GM19438 (cell line): Measurements from ENCODE around the gene OR13J1.

Experiments used
- ATAC-seq: cut with Tn5 transposase; IDR thresholded peaks from one replicate; pipeline ENCODE4 v1.9.1; 2021; ENCODE audit warnings: low read depth; ENCODE audit not compliant: unreplicated experiment

OR13J1 gene

DNA sequence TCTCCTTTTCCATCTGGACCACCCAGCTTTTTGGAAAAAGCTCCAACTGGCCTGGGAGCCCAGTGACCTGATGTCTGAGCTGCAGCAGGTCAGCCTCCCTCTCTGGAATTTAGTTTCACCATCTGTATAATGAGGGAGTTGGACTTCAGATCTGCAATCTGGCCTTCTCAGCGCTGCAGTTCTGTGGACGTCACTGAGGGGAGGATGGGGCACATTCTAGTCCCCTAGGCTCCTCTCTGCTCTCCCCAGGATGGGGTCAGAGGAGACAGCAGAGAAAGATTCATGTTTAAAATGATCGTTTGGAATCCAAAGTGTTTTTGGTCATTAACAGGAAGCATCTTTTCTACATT is 10.2 kb downstream of the OR13J1 start:
- ATAC-seq: no peak

DNA sequence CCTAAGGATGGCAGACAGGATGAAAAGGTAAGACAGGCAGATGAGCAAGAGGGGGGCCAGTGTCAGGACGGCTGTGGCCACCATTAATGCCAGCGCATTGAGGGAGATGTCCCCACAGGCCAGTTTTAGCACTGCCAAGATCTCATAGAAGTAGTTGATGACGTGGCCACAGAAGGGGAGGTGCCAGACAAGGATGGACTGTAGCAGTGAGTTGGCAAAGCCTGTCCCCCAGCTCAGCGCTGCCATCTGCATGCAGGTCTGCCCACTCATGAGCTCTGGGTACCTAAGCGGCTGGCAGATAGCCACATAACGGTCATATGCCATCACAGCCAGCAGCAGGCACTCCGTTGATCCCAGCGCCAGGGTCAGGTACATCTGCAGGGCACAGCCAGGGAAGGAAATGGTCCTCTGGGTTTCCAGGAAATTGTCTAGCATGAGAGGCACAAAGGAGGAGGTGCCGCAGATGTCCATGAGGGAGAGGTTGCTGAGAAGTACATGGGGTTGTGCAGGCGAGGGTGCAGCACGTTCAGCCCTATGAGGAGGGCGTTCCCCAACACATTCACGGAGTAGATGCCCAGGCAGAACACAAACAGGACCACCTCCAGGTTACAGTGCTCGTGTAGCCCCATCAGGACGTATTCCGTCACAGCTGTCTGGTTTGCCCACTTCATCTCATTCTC is 10.8 kb downstream of the OR13J1 start:
- ATAC-seq: no peak

DNA sequence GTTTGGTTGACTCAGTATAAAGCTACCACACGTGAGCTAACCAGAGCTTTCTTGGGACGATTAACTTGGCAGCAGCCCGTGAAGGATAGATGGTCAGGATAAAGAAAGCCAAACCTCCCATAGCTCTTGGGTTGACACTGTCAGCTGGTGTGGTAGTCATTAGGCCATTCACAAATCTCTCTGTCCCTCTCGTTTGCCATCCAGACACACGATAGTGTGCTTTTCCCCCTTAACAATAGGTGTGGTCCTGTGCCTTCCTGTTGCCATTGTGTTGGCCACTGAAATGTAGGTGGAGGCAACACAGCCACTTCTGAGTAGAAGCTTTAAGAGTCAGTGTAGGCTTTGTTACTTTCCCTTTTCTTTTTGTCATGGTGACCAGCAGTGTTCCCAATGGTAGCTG is 11.7 kb downstream of the OR13J1 start:
- ATAC-seq: no peak

DNA sequence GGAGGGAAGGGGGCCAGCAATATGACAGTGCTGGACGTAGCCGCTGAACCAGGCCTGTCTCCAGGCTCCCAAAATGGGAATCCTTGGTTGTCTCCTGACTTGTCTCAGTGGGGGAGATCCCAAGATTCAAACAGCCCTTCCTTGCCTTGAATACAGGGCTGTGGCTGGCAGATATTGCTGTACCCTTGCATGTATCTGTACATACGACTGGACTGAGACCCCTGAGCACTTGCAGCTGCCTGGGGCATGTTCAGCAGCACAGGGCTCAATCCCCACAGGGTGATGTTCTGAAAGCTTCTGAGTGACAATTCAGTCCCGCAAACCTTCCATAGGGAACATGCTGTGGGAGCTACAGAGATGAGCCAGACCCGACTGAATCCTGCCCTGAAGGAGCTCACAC is 13.3 kb downstream of the OR13J1 start:
- ATAC-seq: no peak

DNA sequence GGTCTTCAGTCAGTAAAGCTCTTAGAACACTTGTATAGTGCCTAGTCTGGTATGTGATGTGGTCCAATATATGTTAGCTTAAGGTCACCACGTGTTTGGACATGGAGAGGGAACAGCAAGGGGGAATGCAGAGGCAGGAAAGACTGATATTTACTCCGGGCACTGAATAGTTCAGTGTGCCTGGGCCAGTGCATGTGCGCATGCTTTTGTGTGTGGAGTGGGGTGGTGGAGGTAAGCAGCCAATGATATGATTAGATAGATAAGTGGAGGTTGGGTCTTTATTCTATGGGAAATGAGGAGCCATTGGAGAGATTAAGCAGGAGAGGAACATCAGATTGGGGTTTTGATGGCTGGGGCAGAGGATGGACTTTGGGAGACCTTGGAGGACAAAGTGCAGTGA is 14.0 kb downstream of the OR13J1 start:
- no peak for ATAC-seq

DNA sequence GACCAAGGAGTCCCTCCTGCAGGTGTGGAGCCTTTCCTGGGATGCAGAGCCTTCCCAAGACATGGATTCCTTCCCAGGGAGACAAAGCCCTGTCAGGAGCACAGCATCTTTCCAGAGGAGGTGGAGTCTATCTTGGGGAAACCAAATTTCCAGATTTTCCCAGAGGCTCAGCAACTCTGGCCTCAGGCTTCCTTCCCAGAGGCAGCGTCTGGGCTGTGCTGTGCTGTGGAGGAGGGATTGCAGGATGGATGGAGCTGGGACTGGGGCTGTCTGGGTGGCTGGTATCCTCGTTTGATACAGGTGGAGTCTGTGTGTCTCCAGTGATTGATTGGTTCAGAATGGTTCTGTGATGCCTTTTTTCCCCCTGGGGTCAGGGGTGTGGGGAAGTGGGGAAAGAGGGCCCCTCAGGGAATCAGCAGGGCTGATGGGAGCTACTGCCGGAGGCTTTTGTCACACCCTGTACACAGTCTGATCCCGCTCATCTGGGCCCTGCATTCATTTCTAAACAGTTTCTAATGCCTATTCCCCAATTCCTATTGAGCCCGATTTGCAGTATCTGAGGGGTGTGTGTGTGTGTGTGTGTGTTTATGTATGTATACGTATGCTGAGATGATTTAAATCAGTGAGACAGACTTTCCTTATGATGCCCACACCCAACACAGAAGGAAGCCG is 16.0 kb downstream of the OR13J1 start:
- no peak for ATAC-seq

DNA sequence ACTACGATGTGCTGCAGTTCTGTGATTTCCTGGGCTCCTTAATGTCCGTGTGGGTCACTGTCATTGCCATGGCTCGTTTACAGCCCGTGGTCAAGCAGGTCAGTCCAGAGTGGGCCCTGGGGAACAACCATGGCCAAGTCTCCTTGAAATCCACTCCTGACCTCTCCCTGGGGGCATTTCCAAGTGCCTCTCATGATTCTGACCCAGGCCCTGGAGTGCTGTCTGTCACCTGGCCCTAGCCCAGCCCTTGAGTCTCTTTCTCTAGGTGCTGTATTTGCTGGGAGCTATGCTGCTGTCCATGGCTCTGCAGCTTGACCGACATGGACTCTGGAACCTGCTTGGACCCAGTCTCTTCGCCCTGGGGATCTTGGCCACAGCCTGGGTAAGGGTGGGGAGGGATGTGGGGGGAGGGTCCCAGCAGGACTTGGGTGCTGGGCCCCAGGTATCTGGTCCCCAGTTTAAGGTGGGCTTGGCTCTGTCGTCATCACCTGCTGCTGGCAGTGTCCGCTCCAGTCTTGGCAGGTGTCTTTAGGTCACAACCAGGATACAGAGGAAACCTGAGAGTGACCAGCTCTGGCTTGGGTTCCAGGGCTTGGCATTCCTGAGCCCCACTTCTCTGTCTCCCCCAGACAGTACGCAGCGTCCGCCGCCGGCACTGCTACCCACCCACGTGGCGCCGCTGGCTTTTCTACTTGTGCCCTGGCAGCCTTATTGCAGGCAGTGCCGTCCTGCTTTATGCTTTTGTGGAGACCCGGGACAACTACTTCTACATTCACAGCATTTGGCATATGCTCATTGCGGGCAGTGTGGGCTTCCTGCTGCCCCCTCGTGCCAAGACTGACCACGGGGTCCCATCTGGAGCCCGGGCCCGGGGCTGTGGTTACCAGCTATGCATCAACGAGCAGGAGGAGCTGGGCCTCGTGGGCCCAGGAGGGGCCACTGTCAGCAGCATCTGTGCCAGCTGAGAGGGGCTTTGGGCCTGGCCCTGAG is 17.0 kb downstream of the OR13J1 start:
- no peak for ATAC-seq

DNA sequence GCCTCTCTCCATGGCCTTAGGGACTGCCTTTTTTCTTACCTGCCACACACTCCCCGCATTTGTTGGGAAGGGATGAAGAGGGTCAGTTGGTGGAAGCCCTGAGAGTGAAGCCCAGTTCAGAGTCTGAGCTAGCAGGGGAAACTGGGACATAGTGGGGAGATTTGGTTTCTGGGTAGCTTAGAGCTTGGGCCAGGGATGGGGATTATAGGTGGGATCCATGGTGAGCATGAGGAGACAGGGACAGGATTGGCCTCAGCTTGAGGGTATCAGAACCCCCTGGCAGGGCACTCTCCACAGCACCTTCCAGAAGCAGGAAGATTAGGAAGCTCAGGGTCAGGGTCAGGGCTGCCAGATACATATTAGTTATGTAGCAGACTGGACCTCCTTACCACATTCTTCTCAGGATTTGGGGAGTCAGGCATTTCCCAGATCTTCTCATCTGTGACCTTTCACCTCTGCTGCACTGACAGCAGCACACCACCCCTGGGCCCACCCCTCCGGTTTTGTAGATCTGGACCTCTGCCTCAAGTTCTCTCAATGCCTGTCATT is 17.9 kb downstream of the OR13J1 start:
- ATAC-seq: no peak

DNA sequence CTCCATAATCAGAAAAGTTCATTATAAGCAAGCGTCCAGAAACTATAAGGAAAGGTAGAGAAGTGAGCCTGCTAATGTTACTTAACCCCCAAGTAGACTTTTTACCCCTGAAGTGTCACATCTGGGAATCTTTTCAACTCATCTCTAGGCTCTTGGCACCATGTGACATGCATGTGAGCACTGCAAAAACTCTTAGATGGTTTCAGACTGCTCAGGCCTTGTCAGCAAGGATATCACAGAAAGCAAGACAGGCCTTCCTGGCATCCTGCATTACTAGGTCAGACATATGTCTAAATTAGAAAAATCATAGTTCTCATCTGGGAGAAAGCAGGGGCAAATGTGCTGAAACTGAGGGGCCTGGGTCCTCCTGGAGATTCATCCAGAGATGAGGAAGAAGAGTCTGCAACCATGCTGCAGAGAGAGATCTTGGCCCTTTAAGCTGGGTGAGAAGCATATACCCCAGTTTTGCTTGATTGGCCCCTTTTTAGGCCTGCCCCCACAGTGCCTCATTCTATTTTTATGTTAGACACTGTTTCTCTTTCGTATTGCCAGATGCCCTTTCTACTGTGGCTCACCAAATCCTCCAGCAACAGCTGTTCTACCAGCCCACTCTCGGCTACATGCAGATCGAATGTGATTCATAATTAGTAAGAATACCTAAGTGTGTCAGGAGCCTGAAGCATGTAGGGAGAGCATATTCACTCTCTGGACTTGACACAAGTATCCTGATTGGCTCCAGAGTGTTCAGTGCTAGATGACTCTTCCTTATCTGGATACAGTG is 22.2 kb downstream of the OR13J1 start:
- peak; percentile 89 for ATAC-seq

DNA sequence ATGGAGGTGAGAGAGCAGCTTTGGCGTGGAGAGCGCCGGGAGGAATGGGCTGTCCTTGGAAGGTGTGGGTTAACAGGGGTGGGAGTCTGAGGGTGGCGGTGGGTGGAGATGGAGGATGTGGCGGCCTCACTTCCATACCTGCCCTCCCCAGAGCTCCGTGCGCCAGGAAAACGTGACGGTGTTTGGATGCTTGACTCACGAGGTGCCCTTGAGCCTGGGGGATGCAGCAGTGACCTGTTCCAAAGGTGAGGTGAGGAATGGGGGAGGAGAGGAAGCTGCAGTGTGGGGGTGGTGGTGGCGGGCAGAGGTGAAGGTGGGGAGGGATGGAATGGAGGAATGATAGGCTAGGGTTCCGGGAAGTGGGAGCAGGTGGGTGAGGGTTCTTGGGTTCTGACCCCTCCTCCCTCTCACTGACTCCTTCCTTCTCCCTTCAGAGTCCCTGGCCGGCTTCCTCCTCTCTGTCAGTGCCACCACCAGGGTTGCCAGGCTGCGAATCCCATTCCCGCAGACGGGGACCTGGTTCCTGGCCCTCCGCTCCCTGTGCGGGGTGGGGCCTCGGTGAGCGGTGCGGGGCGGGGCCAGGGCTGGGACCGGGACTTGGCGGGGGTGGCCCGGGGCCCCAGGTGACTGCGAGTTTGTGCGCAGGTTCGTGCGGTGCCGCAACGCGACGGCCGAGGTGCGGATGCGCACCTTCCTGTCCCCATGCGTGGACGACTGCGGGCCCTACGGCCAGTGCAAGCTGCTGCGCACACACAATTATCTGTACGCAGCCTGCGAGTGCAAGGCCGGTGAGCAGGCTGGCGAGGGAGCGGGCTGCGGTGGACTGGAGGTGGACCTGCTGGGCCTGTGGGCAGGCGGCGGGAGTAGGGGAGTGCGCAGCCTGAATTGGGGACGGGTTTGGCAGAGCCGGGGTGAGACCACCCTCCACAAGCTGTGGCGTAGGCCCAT is 24.1 kb downstream of the OR13J1 start:
- ATAC-seq: no peak

DNA sequence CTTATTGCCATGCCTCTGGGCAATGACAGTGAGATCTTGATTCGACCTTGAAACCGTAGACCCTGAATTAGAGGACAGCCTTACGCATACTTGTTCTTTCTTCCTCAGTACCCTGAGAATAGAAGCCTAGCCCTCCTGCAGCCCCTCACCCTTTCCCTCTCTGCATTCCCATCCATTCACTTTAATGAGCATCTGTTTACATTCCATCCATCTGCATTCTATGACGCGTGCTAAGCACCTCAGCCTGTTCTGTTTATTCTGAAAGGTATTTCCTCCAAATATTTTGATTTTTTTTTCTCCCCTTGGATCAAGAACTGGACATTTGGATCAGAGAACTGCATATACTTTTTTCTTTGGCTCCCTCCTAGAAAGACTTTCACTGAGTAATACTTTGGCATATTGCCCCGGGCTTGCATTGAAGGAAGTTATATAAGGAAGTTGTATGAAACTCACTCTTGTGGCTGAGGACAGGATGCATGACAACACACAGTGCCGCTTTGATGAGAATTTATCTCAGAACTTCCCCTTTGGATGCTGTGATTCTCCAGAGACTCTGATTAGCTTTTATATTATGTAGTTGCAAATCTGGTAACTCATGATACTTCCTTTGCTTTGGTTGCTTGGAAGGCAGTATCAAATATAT is 25.5 kb downstream of the OR13J1 start:
- ATAC-seq: no peak

DNA sequence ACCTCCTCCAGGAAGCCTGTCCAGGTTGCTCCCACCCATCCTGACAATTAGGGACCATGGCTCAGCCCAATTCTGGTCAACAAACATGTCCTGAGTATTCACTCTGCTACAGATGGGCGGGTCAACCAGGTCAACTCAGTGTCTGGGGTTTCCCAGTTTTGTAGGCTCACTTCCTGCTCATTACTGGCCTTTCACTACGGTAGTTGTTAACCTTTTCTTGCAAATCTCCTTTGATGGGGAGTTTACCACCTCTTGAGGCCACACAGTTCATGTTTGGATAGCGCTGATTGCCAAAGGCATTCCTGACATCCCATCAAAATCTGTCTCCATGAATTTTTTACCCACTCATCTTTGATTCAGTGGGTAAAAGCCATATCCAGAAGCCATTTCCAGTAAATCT is 27.4 kb downstream of the OR13J1 start:
- ATAC-seq: no peak

DNA sequence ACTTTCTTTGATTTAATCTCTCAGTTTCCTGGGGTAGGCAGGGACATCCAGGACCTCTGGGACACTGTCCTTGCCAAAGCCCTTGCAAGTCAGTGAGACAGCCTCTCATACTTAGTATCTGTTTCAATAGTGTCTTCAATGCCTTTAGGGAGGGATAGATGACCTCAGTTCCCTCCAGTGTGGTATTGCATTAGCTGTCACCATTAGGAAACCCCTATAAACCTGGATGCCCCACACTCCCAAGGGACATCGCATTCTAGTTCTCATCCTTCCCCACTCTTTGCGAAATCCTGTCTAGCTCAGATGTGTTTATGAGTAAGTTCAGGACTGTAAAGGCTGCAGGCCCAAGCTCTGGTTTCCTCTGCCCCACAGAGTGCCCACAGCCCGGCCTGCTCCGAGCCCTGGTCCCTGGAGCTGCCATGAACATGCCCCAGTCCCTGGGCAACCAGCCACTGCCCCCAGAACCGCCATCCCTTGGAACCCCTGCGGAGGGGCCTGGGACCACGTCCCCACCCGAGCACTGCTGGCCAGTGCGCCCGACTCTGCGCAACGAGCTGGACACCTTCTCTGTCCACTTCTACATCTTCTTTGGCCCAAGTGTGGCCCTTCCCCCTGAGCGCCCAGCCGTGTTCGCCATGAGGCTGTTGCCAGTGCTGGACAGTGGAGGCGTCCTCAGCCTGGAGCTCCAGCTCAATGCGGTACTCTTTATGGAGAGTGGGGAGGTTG is 28.0 kb downstream of the OR13J1 start:
- no peak for ATAC-seq

DNA sequence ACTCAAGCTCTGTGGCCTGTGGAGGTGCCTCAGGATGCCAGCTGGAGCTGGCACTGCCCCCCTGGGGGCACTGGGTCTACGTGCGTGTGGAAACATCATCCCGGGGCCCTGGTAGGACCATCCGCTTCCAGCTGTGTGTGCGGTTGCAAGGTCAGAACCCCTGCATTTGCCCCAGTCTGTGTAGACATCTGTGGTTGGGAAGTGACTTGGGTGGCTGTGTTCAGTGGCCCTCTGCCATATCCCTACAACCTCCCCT is 28.6 kb downstream of the OR13J1 start:
- no peak for ATAC-seq

DNA sequence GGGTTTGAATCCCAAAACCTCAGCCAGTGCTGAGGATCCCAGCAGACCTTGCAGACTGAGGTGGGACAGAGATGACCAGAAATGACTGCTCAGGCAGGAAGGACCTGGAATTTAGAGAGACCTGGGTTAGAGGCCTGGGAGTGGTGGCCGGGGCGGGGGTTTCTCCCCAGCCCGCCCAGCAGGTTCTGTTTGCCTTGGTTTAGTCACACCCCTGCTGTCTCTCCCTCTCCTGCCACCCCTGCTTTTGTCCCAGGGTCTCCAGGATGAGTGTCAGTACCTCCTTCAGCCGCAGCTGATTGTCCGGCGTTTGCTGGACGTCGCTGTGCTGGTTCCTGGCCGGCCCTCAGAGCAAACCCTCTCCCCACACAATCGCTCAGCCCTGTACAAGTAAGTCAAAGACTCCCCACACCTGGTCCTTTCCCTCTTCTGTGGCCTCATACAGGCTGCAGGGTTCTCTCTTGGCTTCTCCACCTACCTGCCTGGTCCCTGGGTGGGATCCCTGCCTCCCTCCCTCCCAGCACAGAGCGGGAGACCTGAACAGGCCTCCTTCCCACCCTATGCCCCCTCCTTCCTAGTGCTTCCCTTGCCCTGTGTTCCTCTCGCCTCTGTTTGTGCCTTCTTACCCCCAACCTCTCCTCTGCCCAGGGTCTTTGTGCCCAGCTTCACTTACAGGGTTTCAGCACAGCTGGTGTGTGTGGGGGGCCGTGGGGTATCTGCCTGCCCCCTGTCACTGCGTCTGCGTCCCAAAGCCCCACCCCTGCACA is 29.1 kb downstream of the OR13J1 start:
- ATAC-seq: no peak

DNA sequence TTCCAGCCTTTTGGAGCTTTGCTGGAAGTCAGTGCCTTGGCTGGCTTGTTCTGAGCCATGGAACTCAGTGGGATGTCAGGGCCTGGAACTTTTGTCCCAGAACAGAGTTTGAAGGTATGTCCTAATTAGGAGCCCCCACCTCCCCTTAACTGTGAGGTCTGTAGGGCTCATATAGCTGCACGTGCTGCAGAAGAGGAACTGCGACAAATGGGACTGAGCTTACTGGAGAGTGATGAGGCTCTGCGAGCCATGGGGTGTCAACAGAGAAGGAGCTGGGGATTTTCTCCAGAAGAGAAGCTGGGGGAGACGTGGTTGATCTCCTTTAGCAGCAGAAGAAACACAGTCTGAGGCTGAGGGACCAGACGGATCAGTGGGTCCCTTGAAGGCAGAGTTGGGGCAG is 30.3 kb downstream of the OR13J1 start:
- no peak for ATAC-seq

DNA sequence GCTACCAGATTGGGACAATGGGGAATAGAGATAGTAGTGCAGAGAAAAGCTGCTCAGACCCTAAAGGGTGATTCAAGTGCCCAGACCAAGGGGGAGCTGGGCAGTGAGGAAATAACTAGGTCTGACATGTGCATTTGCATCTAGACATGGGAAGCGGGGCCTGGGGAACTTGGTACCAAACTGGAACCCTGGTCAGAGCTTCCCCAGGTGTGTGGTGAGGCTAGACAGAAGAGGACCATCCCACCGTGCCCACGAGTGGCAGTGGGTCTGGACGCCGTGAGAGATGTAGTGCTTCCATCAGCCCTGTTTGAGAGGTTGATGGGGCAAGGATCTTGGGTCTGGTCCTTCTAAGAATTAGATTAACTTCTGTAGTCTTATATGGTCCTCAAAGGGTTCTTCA is 33.6 kb downstream of the OR13J1 start:
- ATAC-seq: no peak

DNA sequence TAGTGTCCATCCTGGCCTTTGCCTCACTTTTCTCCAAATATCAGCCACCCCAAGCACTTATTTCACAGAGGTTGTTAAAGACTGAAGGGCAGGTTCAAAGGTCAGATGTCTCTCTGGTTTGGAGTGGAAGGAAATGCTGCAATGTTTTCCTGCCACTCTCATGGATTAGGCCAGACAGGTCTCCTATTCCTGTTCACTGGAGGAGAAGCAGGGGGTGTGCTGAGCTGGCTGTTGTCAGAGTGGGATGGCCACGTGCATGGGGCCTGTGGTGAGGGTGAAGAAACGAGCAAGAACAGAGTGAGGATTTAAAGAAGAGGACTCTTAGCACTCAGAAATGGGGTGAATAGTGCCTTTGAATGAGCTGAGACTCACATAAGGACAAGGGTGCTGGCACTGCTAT is 34.4 kb downstream of the OR13J1 start:
- no peak for ATAC-seq
